Neutrophil (primary cell): ENCODE results near the gene ASTN1.

ENCODE experiments used
- H3K27ac ChIP-seq: fragments of 200-600 bp; sonication (generic); 2 replicates; pipeline ENCODE4 v1.5.1; 2016; ENCODE audit warnings: mild to moderate bottlenecking, moderate library complexity
- H3K27me3 ChIP-seq: fragments of 200-600 bp; sonication (generic); 2 replicates; pipeline ENCODE4 v1.6.0; 2016; ENCODE audit warnings: mild to moderate bottlenecking
- H3K36me3 ChIP-seq: fragments of 200-600 bp; sonication (generic); 2 replicates; pipeline ENCODE4 v1.5.1; 2017
- H3K4me1 ChIP-seq, 2 experiments: fragments of 200-600 bp in 1 of 2; sonication (generic) in 1 of 2; 1 replicate in 1 of 2; 2 replicates in 1 of 2; pipeline versions ENCODE4 v1.5.1 to v1.6.1; 2013 to 2016; ENCODE audit warnings: low read depth in 1 of 2, low read length in 1 of 2, mild to moderate bottlenecking in 1 of 2, moderate library complexity in 1 of 2; ENCODE audit not compliant: control insufficient read depth in 1 of 2, insufficient read depth in 1 of 2
- H3K4me3 ChIP-seq, 2 experiments: fragments of 200-600 bp in 1 of 2; sonication (generic) in 1 of 2; 1 replicate in 1 of 2; 2 replicates in 1 of 2; pipeline ENCODE4 v1.5.1; 2013 to 2016; ENCODE audit warnings: low read depth in 1 of 2, low read length in 1 of 2, mild to moderate bottlenecking in 1 of 2, moderate library complexity in 1 of 2
- H3K9me3 ChIP-seq: fragments of 200-600 bp; sonication (generic); 2 replicates; pipeline ENCODE4 v1.5.1; 2016
- CTCF ChIP-seq: fragments of 200-600 bp; sonication (generic); IDR thresholded peaks from 2 replicates; pipeline ENCODE4 v1.5.1; 2016; ENCODE audit warnings: antibody characterized with exemption

ASTN1 gene

GRCh38 chr1:177091040-177091439 is 73.5 kb downstream of the ASTN1 start:
- H3K27ac ChIP-seq = no peak overlapping the region

GRCh38 chr1:177088966-177089365 is 75.5 kb downstream of the ASTN1 start:
- no peak overlapping the region for H3K27ac ChIP-seq
- no peak overlapping the region for H3K4me3 ChIP-seq
- H3K36me3 ChIP-seq = no peaks in the 10 kb centered on the region
- no peaks in the 10 kb centered on the region for H3K27me3 ChIP-seq
- H3K9me3 ChIP-seq = no peaks in the 10 kb centered on the region
- no peaks in the 10 kb centered on the region for H3K4me1 ChIP-seq
- no peak for TF ChIP-seq CTCF

More at GRCh38 chr1:177091040-177091439, 73.5 kb downstream of the ASTN1 start:
- no peaks in the 10 kb centered on the region for H3K27me3 ChIP-seq
- no peaks in the 10 kb centered on the region for H3K36me3 ChIP-seq
- H3K4me3 ChIP-seq = no peak overlapping the region
- H3K9me3 ChIP-seq = no peaks in the 10 kb centered on the region
- no peaks in the 10 kb centered on the region for H3K4me1 ChIP-seq
- no peak for TF ChIP-seq CTCF

GRCh38 chr1:177082855-177083693 is 81.4 kb downstream of the ASTN1 start:
- Histone ChIP-seq H3K27ac (no peak overlapping the region), H3K4me1 (no peaks in the 10 kb centered on the region), H3K9me3 (no peaks in the 10 kb centered on the region), H3K4me3 (no peak overlapping the region), H3K27me3 (no peaks in the 10 kb centered on the region), H3K36me3 (no peaks in the 10 kb centered on the region)
- TF ChIP-seq CTCF = no peak

GRCh38 chr1:177080564-177080963 is 83.9 kb downstream of the ASTN1 start:
- no peaks in the 10 kb centered on the region for H3K4me1 ChIP-seq
- no peak overlapping the region for H3K27ac ChIP-seq
- no peaks in the 10 kb centered on the region for H3K27me3 ChIP-seq
- TF ChIP-seq CTCF = no peak
- no peaks in the 10 kb centered on the region for H3K9me3 ChIP-seq
- H3K4me3 ChIP-seq = no peak overlapping the region
- no peaks in the 10 kb centered on the region for H3K36me3 ChIP-seq

GRCh38 chr1:177077734-177078499 is 86.6 kb downstream of the ASTN1 start:
- H3K27ac ChIP-seq = no peak overlapping the region
- H3K27me3 ChIP-seq = no peaks in the 10 kb centered on the region
- H3K36me3 ChIP-seq = no peaks in the 10 kb centered on the region
- H3K9me3 ChIP-seq = no peaks in the 10 kb centered on the region
- no peaks in the 10 kb centered on the region for H3K4me1 ChIP-seq
- H3K4me3 ChIP-seq = no peak overlapping the region
- no peak for TF ChIP-seq CTCF
